ENCODE measurements around the gene TMEM219.
"Not testable (repeated sequence)": the region's sequence is repeated elsewhere in the genome, so short reads cannot be mapped to it uniquely, and the experiment has no call there.

- not testable (repeated sequence) for TF ChIP-seq CTCF, POLR2AphosphoS5 (IDR thresholded peaks at IDR 0.05)
Measured at GRCh38 chr16:30017937-30018336, 56.1 kb downstream of the TMEM219 start.
